Spleen (tissue), 7 donors: ENCODE data around the gene ARMC9.

Source experiments
- POLR2A ChIP-seq, 3 donors: fragments of 450-650 bp; IDR thresholded peaks; one replicate each; pipeline ENCODE4 v1.5.1; 2017; ENCODE audit warnings: antibody characterized with exemption in 3 of 3, mild to moderate bottlenecking in 1 of 3
- TF ChIP-seq, protein P1 (sequence below), 11 experiments: fragments of 200-600 bp in 7 of 11; fragments of 450-650 bp in 4 of 11; sonication (generic) in 4 of 11; IDR thresholded peaks in 8 of 11; conservative IDR thresholded peaks in 3 of 11; 1 replicate in 7 of 11; 2 replicates in 4 of 11; pipeline versions ENCODE4 v1.4.0 to v1.8.0; 2016 to 2021; ENCODE audit warnings: antibody characterized with exemption in 11 of 11, inconsistent platforms in 4 of 11, mild to moderate bottlenecking in 1 of 11
- donor health status: DM: no; HTN: no; CAD: no; lungs with moderate emphysema.
- donor health status: DM: no; HTN: no; CAD: no.
- donor health status: DM: no; HTN: no; CAD: no.

DNA sequence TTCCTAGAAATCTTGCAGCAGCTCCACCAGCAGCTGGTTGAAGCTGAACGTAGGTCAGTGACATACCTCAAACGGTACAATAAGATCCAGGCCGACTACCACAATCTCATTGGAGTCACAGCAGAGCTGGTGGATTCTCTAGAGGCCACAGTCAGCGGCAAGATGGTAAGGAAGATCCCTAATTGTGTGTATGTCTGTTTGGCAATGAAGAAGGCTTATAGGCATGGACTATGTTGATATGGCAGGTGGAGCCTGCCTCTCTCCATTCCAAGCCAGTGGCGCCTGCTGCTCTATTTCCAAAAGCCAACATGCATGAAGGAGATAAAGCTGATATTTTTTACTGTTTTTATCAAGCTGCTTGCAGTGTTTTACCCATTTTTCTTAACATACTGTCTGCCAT is 36.8 kb downstream of the ARMC9 start:
- TF ChIP-seq POLR2A (IDR thresholded peaks at IDR 0.05) = no peak
- TF ChIP-seq, protein P1, sequence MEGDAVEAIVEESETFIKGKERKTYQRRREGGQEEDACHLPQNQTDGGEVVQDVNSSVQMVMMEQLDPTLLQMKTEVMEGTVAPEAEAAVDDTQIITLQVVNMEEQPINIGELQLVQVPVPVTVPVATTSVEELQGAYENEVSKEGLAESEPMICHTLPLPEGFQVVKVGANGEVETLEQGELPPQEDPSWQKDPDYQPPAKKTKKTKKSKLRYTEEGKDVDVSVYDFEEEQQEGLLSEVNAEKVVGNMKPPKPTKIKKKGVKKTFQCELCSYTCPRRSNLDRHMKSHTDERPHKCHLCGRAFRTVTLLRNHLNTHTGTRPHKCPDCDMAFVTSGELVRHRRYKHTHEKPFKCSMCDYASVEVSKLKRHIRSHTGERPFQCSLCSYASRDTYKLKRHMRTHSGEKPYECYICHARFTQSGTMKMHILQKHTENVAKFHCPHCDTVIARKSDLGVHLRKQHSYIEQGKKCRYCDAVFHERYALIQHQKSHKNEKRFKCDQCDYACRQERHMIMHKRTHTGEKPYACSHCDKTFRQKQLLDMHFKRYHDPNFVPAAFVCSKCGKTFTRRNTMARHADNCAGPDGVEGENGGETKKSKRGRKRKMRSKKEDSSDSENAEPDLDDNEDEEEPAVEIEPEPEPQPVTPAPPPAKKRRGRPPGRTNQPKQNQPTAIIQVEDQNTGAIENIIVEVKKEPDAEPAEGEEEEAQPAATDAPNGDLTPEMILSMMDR (IDR thresholded peaks at IDR 0.05 in 8 of 11, conservative IDR thresholded peaks at IDR 0.05 in 3 of 11) = no peak
